MCF 10A (cell line): ENCODE data around the gene CD96. TPM values are rescaled to one million over a fixed set of nuclear protein-coding genes. Genes with fewer than 3 reads are reported as not detected.

ENCODE experiments used
- BruUV-seq: library from RNA; stranded (reverse); fragments of 400-500 nt; replicated peaks from 2 replicates; lab custom pipeline; 2021; lab: Mats Ljungman, UMichigan
- CTCF ChIA-PET: fragments of 300-600 bp; sonication (Branson Sonifier 250); formaldehyde crosslinking; extraction: SDS; loops from one replicate; lab custom pipeline; 2021; ENCODE audit warnings: antibody characterized with exemption, inconsistent platforms; lab: Yijun Ruan, JAX
- POLR2A ChIA-PET: fragments of 300-600, 350-650 bp; sonication (Branson Sonifier 250); formaldehyde crosslinking; extraction: SDS; loops from one replicate; lab custom pipeline; 2020; ENCODE audit warnings: antibody characterized with exemption, inconsistent platforms; lab: Yijun Ruan, JAX
- DNase-seq: peaks from one replicate; pipeline ENCODE4 v3.0.0-alpha.2; 2018; ENCODE audit not compliant: unreplicated experiment
- H3K27ac Mint-ChIP-seq: one replicate; pipeline ENCODE4 v1.8.0; 2022; ENCODE audit warnings: mild to moderate bottlenecking, low read depth, mixed read lengths; ENCODE audit not compliant: unreplicated experiment
- H3K27me3 Mint-ChIP-seq: one replicate; pipeline ENCODE4 v1.8.0; 2022; ENCODE audit warnings: mixed read lengths; ENCODE audit not compliant: insufficient read depth, unreplicated experiment
- H3K36me3 Mint-ChIP-seq: one replicate; pipeline ENCODE4 v1.8.0; 2022; ENCODE audit warnings: mild to moderate bottlenecking, moderate library complexity, mixed read lengths; ENCODE audit not compliant: insufficient read depth, unreplicated experiment
- H3K4me1 Mint-ChIP-seq: one replicate; pipeline ENCODE4 v1.8.0; 2022; ENCODE audit warnings: mixed read lengths; ENCODE audit not compliant: insufficient read depth, unreplicated experiment
- H3K4me3 Mint-ChIP-seq: one replicate; pipeline ENCODE4 v1.8.0; 2022; ENCODE audit warnings: mild to moderate bottlenecking, moderate library complexity, mixed read lengths; ENCODE audit not compliant: unreplicated experiment
- H3K9me3 Mint-ChIP-seq: one replicate; pipeline ENCODE4 v1.8.0; 2022; ENCODE audit warnings: mixed read lengths; ENCODE audit not compliant: unreplicated experiment
- intact Hi-C: fragments of 100-400 bp; cut with micrococcal nuclease; formaldehyde crosslinking; loops from 2 replicates; pipeline ENCODE4 v1.14.1; 2022
- total RNA-seq: library from RNA; stranded (reverse); gene quantifications from 2 replicates; pipeline ENCODE4 v1.2.3, GENCODE V29; 2022
- TF ChIP-seq, protein P1 (sequence below): fragments of 200-600 bp; IDR thresholded peaks from one replicate; pipeline ENCODE4 v1.8.0; 2022; ENCODE audit warnings: antibody characterized with exemption, mild to moderate bottlenecking; ENCODE audit not compliant: unreplicated experiment

CD96 gene
- total RNA-seq, 1 experiment from 2014 or later, result 0.09 TPM

DNA sequence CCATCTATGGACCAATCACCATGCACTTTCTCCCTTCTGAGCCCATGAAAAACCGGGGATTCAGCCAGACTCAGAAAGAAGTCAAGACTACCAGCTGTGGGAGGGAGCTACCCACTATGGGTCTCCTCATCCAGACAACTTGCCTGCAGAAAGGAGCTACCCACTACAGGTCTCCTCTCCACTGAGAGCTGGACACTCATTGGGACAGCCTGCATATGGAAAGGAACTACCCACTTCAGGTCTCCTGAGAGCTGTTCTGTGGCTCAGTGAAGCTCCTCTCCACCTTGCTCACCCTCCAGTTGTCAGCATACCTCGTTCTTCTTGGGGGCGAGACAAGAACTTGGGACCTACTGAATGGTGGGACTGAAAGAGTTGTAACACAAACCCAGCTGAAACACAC lies 75.4 kb downstream of the CD96 start:
- peaks cover 20% of the 10 kb centered on the region for H3K4me1 Mint-ChIP-seq
- H3K27me3 Mint-ChIP-seq, result no peaks in the 10 kb centered on the region
- H3K4me3 Mint-ChIP-seq, result no peak overlapping the region
- intact Hi-C loops, result no loop called here
- ChIA-PET CTCF (interaction anchor here (0.6 to 6.2 kb wide), 6 partner anchors 10 to 75 kb away, joined by 3 to 45 read pairs (median 8); no protein-coding TSS in a partner anchor), POLR2A (interaction anchor here (0.9 to 1.8 kb wide), 2 partner anchors 39 to 60 kb away, joined by 3 to 7 read pairs; no protein-coding TSS in a partner anchor)
- no peaks in the 10 kb centered on the region for H3K36me3 Mint-ChIP-seq
- H3K9me3 Mint-ChIP-seq, result no peaks in the 10 kb centered on the region
- TF ChIP-seq, protein P1, sequence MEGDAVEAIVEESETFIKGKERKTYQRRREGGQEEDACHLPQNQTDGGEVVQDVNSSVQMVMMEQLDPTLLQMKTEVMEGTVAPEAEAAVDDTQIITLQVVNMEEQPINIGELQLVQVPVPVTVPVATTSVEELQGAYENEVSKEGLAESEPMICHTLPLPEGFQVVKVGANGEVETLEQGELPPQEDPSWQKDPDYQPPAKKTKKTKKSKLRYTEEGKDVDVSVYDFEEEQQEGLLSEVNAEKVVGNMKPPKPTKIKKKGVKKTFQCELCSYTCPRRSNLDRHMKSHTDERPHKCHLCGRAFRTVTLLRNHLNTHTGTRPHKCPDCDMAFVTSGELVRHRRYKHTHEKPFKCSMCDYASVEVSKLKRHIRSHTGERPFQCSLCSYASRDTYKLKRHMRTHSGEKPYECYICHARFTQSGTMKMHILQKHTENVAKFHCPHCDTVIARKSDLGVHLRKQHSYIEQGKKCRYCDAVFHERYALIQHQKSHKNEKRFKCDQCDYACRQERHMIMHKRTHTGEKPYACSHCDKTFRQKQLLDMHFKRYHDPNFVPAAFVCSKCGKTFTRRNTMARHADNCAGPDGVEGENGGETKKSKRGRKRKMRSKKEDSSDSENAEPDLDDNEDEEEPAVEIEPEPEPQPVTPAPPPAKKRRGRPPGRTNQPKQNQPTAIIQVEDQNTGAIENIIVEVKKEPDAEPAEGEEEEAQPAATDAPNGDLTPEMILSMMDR, result no peak
- no peak for DNase-seq
- BruUV-seq, result no TSS peak
- no peak overlapping the region for H3K27ac Mint-ChIP-seq

DNA sequence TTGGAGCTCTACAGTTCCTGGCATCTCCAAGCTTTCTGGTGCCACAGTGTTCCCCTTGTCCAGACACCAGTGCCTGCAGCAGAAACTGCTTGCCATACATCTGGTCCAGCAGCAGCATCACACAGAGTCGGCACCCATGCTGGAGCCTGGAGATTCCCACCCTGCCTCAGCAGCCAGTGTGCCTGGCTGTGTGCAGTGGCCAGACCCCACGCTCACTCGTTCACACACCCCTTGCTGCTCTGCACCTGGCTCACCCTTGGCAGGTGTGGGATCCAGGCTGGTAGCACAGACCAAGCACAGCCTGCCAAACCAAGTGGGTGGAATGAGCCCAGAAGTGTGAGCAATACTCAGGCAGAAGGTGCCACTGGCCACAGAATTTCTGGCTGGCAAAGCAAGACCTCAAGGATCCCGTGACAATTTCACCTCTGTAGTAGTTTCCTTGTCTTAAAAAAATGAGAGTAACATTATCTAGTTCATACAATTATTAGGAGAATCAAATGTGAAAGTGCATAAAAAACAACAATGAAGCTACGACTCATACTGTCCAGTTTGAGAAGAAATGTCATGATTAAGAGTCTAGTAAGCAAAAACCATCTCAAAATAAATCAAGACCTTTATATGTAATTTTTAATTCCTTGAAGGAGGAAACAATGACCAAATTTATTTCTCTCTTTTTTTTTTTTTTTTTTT lies 76.1 kb downstream of the CD96 start:
- intact Hi-C loops, result no loop called here
- no TSS peak for BruUV-seq
- Mint-ChIP-seq H3K9me3 (no peaks in the 10 kb centered on the region), H3K4me1 (peaks cover 20% of the 10 kb centered on the region), H3K36me3 (no peaks in the 10 kb centered on the region), H3K4me3 (no peak overlapping the region), H3K27me3 (no peaks in the 10 kb centered on the region), H3K27ac (no peak overlapping the region)
- TF ChIP-seq, protein P1, result no peak
- DNase-seq, result peak; percentile 21
- CTCF ChIA-PET, result interaction anchor here (0.6 to 6.2 kb wide), 8 partner anchors 11 to 76 kb away, joined by 3 to 45 read pairs (median 6); no protein-coding TSS in a partner anchor
- POLR2A ChIA-PET, result interaction anchor here (0.7 to 2.7 kb wide), 6 partner anchors 8 to 274 kb away, joined by 3 to 12 read pairs (median 3); no protein-coding TSS in a partner anchor

- POLR2A ChIA-PET, result interaction anchor here (0.6 to 2.7 kb wide), 7 partner anchors 8 to 1519 kb away, joined by 3 to 12 read pairs (median 4); no protein-coding TSS in a partner anchor
- intact Hi-C loops, result no loop called here
- CTCF ChIA-PET, result interaction anchor here (0.8 to 6.2 kb wide), 11 partner anchors 19 to 99 kb away, joined by 3 to 45 read pairs (median 4); no protein-coding TSS in a partner anchor
- no peak overlapping the region for H3K27ac Mint-ChIP-seq
- H3K27me3 Mint-ChIP-seq, result no peaks in the 10 kb centered on the region
- no peak overlapping the region for H3K4me3 Mint-ChIP-seq
- DNase-seq, result no peak
- TF ChIP-seq, protein P1, result no peak
- H3K36me3 Mint-ChIP-seq, result no peaks in the 10 kb centered on the region
- peaks cover 20% of the 10 kb centered on the region for H3K4me1 Mint-ChIP-seq
- no TSS peak for BruUV-seq
- no peaks in the 10 kb centered on the region for H3K9me3 Mint-ChIP-seq
These were observed 76.9 kb downstream of the CD96 start for GRCh38 chr3:111618945-111619344.

DNA sequence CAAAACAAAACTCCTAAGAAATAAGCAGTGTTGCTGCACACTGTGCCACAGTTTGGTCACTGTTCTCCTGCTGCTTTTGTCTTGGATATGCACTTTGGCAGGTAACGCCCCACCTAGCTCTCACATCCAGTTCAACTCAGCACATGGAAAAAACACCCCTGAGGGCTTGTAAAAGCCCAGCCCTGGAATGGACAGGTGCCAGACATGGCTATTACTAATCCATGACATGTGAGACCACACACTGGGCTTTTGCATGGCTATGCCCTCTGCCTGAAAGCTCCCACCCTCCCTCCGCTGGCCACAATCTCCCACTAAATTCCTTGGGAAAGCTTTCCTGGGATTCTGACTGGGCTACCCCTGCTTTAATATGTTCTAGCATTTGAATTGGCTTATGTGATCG lies 77.8 kb downstream of the CD96 start:
- no peak overlapping the region for H3K27ac Mint-ChIP-seq
- no peaks in the 10 kb centered on the region for H3K27me3 Mint-ChIP-seq
- peaks cover 20% of the 10 kb centered on the region for H3K4me1 Mint-ChIP-seq
- ChIA-PET CTCF (interaction anchor here (1.0 to 6.2 kb wide), 11 partner anchors 16 to 98 kb away, joined by 3 to 45 read pairs (median 4); no protein-coding TSS in a partner anchor), POLR2A (interaction anchor here (0.6 to 2.7 kb wide), 5 partner anchors 9 to 29 kb away, joined by 3 to 12 read pairs (median 6); no protein-coding TSS in a partner anchor)
- intact Hi-C loops, result no loop called here
- TF ChIP-seq, protein P1, result no peak
- H3K36me3 Mint-ChIP-seq, result no peaks in the 10 kb centered on the region
- H3K4me3 Mint-ChIP-seq, result no peak overlapping the region
- no TSS peak for BruUV-seq
- H3K9me3 Mint-ChIP-seq, result no peaks in the 10 kb centered on the region
- DNase-seq, result peak; percentile 91
